GM23338 (cell line): ENCODE data around the gene CLDN10. TPM values are rescaled to one million over a fixed set of nuclear protein-coding genes. Genes with fewer than 3 reads are reported as not detected.

Source experiments
- ATAC-seq: fragments of 200-7000 bp; cut with Tn5 transposase; 3 replicates; pipeline ENCODE4 v1.9.1; 2020
- DNase-seq: peaks from one replicate; pipeline ENCODE4 v3.0.0-alpha.2; 2015; ENCODE audit warnings: low spot score
- H2AFZ ChIP-seq: fragments of 200-600 bp; sonication (generic); 2 replicates; pipeline ENCODE4 v1.8.0; 2016; ENCODE audit warnings: antibody characterized with exemption, mild to moderate bottlenecking, moderate library complexity
- H3F3A ChIP-seq: fragments of 200-600 bp; sonication (generic); replicated peaks from 2 replicates; pipeline ENCODE4 v1.8.0; 2017; ENCODE audit warnings: antibody characterized with exemption, mixed run types, low read depth
- H3K27ac ChIP-seq: fragments of 200-600 bp; sonication (generic); 2 replicates; pipeline ENCODE4 v1.6.1; 2016; ENCODE audit warnings: low read depth
- H3K27me3 ChIP-seq: fragments of 200-600 bp; sonication (generic); 2 replicates; pipeline ENCODE4 v1.8.0; 2016; ENCODE audit warnings: mild to moderate bottlenecking, mixed run types, moderate library complexity; ENCODE audit not compliant: insufficient read depth
- H3K36me3 ChIP-seq: fragments of 200-600 bp; sonication (generic); 2 replicates; pipeline ENCODE4 v1.8.0; 2016; ENCODE audit warnings: mild to moderate bottlenecking; ENCODE audit not compliant: insufficient read depth
- H3K4me1 ChIP-seq: fragments of 200-600 bp; sonication (generic); 2 replicates; pipeline ENCODE4 v1.8.0; 2016; ENCODE audit warnings: mild to moderate bottlenecking, moderate library complexity; ENCODE audit not compliant: insufficient read depth
- H3K4me2 ChIP-seq: fragments of 200-600 bp; sonication (generic); 2 replicates; pipeline ENCODE4 v1.7.1; 2017; ENCODE audit warnings: mixed run types
- H3K4me3 ChIP-seq: fragments of 200-600 bp; sonication (generic); 2 replicates; pipeline ENCODE4 v1.6.1; 2016; ENCODE audit warnings: mixed run types
- H3K79me2 ChIP-seq: fragments of 200-600 bp; sonication (generic); replicated peaks from 2 replicates; pipeline ENCODE4 v1.8.0; 2017; ENCODE audit warnings: mild to moderate bottlenecking; ENCODE audit not compliant: insufficient read depth
- H3K9me2 ChIP-seq: fragments of 200-600 bp; sonication (generic); 2 replicates; pipeline ENCODE4 v1.8.0; 2017; ENCODE audit not compliant: insufficient read depth
- H4K20me1 ChIP-seq: fragments of 200-600 bp; sonication (generic); replicated peaks from 2 replicates; pipeline ENCODE4 v1.8.0; 2017; ENCODE audit warnings: mild to moderate bottlenecking; ENCODE audit not compliant: insufficient read depth
- H3K27ac Mint-ChIP-seq: 2 replicates; pipeline ENCODE4 v1.8.0; 2020; ENCODE audit warnings: inconsistent platforms, mild to moderate bottlenecking, moderate library complexity, mixed read lengths
- H3K27me3 Mint-ChIP-seq: 3 replicates; pipeline ENCODE4 v1.8.0; 2022; ENCODE audit warnings: low read depth, mild to moderate bottlenecking, moderate library complexity, mixed read lengths, inconsistent platforms; ENCODE audit not compliant: insufficient read depth, poor library complexity
- H3K36me3 Mint-ChIP-seq: 3 replicates; pipeline ENCODE4 v1.8.0; 2021; ENCODE audit warnings: low read depth, mild to moderate bottlenecking, inconsistent platforms, moderate library complexity, mixed read lengths
- H3K4me1 Mint-ChIP-seq: 3 replicates; pipeline ENCODE4 v1.8.0; 2020; ENCODE audit warnings: mild to moderate bottlenecking, inconsistent platforms, mixed read lengths
- H3K4me3 Mint-ChIP-seq: 3 replicates; pipeline ENCODE4 v1.8.0; 2021; ENCODE audit warnings: moderate library complexity, mild to moderate bottlenecking, inconsistent platforms, mixed read lengths
- H3K9me3 Mint-ChIP-seq: 3 replicates; pipeline ENCODE4 v1.8.0; 2020; ENCODE audit warnings: moderate library complexity, mild to moderate bottlenecking, inconsistent platforms, mixed read lengths
- CREB1 ChIP-seq: fragments of 250-450 bp; sonication (Bioruptor Pico); IDR thresholded peaks from 2 replicates; pipeline ENCODE4 v1.5.0; 2020; ENCODE audit warnings: low read depth, mild to moderate bottlenecking, moderate library complexity
- EZH2 ChIP-seq: fragments of 200-600 bp; sonication (generic); IDR thresholded peaks from one replicate; pipeline ENCODE4 v1.8.0; 2017; ENCODE audit warnings: antibody characterized with exemption, mild to moderate bottlenecking, low read depth; ENCODE audit not compliant: unreplicated experiment
- JUNB ChIP-seq: IDR thresholded peaks from one replicate; pipeline ENCODE4 v1.6.1; 2016; ENCODE audit warnings: antibody characterized with exemption; ENCODE audit not compliant: unreplicated experiment
- POLR2AphosphoS5 ChIP-seq: IDR thresholded peaks from 2 replicates; pipeline ENCODE4 v1.6.1; 2016; ENCODE audit warnings: antibody characterized with exemption, low read depth
- STAT1 ChIP-seq: IDR thresholded peaks from one replicate; pipeline ENCODE4 v1.6.1; 2016; ENCODE audit warnings: antibody characterized with exemption; ENCODE audit not compliant: unreplicated experiment
- ZNF114 ChIP-seq: fragments of 250-450 bp; sonication (Bioruptor Pico); IDR thresholded peaks from 2 replicates; pipeline ENCODE4 v1.5.0; 2020; ENCODE audit warnings: mild to moderate bottlenecking, moderate library complexity
- ZNF331 ChIP-seq: fragments of 250-450 bp; sonication (Bioruptor Pico); IDR thresholded peaks from 2 replicates; pipeline ENCODE4 v1.5.0; 2020; ENCODE audit warnings: low read depth, mild to moderate bottlenecking, moderate library complexity
- polyA plus RNA-seq: library from polyadenylated mRNA; unstranded; fragments of >200 nt; fragmentation: Nextera tagmentation; extraction: Ambion mirVana; gene quantifications from 2 replicates; pipeline ENCODE4 v1.2.1, GENCODE V29; 2016
- total RNA-seq: library from RNA; depleted of rRNA; stranded (reverse); fragments of >200 nt; shearing (Covaris generic); gene quantifications from 2 replicates; pipeline ENCODE4 v1.2.3, GENCODE V29; 2014
- TF ChIP-seq, protein P1 (sequence below): fragments of 250-450 bp; sonication (Bioruptor Pico); IDR thresholded peaks from 2 replicates; pipeline ENCODE4 v1.5.0; 2020; ENCODE audit warnings: mild to moderate bottlenecking, moderate library complexity
- TF ChIP-seq, protein P2 (sequence below): IDR thresholded peaks from 2 replicates; pipeline ENCODE4 v1.6.1; 2016; ENCODE audit warnings: antibody characterized with exemption
- TF ChIP-seq, protein P3 (sequence below), 2 experiments: fragments of 200-600 bp in 1 of 2; sonication (generic) in 1 of 2; conservative IDR thresholded peaks; 2 replicates each; pipeline versions ENCODE4 v1.5.1 to v1.6.1; 2016 to 2017; ENCODE audit warnings: antibody characterized with exemption in 2 of 2, low read depth in 2 of 2, mild to moderate bottlenecking in 2 of 2, moderate library complexity in 1 of 2

The CLDN10 gene
- total and polyA plus RNA-seq, 2 experiments from 2014 or later: 34.7 to 65.9 TPM

DNA sequence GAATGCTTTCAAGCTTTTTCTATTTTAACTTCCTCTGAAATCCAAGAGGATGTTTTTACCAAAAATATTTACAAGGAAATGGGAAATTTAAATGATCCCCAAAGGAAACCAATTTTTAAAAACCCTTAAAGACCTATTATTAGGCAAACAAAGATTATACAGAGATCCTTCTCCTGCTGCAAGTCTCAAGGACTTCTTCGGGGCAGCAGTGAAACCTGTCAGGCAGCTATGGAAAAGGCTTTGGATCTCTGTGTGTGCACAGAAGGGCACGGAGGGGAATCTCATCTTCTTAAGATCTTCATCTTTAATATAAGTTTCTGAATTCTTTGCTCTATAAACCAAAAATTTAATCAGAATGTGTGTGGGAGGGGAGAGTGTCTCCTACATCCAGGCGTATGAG, 36.0 kb upstream of the CLDN10 start (continued):
- TF ChIP-seq, protein P1, sequence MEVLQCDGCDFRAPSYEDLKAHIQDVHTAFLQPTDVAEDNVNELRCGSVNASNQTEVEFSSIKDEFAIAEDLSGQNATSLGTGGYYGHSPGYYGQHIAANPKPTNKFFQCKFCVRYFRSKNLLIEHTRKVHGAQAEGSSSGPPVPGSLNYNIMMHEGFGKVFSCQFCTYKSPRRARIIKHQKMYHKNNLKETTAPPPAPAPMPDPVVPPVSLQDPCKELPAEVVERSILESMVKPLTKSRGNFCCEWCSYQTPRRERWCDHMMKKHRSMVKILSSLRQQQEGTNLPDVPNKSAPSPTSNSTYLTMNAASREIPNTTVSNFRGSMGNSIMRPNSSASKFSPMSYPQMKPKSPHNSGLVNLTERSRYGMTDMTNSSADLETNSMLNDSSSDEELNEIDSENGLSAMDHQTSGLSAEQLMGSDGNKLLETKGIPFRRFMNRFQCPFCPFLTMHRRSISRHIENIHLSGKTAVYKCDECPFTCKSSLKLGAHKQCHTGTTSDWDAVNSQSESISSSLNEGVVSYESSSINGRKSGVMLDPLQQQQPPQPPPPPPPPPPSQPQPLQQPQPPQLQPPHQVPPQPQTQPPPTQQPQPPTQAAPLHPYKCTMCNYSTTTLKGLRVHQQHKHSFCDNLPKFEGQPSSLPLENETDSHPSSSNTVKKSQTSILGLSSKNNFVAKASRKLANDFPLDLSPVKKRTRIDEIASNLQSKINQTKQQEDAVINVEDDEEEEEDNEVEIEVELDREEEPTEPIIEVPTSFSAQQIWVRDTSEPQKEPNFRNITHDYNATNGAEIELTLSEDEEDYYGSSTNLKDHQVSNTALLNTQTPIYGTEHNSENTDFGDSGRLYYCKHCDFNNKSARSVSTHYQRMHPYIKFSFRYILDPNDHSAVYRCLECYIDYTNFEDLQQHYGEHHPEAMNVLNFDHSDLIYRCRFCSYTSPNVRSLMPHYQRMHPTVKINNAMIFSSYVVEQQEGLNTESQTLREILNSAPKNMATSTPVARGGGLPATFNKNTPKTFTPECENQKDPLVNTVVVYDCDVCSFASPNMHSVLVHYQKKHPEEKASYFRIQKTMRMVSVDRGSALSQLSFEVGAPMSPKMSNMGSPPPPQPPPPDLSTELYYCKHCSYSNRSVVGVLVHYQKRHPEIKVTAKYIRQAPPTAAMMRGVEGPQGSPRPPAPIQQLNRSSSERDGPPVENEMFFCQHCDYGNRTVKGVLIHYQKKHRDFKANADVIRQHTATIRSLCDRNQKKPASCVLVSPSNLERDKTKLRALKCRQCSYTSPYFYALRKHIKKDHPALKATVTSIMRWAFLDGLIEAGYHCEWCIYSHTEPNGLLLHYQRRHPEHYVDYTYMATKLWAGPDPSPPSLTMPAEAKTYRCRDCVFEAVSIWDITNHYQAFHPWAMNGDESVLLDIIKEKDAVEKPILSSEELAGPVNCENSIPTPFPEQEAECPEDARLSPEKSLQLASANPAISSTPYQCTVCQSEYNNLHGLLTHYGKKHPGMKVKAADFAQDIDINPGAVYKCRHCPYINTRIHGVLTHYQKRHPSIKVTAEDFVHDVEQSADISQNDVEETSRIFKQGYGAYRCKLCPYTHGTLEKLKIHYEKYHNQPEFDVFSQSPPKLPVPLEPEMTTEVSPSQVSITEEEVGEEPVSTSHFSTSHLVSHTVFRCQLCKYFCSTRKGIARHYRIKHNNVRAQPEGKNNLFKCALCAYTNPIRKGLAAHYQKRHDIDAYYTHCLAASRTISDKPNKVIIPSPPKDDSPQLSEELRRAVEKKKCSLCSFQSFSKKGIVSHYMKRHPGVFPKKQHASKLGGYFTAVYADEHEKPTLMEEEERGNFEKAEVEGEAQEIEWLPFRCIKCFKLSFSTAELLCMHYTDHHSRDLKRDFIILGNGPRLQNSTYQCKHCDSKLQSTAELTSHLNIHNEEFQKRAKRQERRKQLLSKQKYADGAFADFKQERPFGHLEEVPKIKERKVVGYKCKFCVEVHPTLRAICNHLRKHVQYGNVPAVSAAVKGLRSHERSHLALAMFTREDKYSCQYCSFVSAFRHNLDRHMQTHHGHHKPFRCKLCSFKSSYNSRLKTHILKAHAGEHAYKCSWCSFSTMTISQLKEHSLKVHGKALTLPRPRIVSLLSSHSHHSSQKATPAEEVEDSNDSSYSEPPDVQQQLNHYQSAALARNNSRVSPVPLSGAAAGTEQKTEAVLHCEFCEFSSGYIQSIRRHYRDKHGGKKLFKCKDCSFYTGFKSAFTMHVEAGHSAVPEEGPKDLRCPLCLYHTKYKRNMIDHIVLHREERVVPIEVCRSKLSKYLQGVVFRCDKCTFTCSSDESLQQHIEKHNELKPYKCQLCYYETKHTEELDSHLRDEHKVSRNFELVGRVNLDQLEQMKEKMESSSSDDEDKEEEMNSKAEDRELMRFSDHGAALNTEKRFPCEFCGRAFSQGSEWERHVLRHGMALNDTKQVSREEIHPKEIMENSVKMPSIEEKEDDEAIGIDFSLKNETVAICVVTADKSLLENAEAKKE (CRISPR knock-in tag): no peak
- TF ChIP-seq EZH2 (no peak), ZNF331 (CRISPR knock-in tag) (no peak), ZNF114 (no peak)
- TF ChIP-seq, protein P2, sequence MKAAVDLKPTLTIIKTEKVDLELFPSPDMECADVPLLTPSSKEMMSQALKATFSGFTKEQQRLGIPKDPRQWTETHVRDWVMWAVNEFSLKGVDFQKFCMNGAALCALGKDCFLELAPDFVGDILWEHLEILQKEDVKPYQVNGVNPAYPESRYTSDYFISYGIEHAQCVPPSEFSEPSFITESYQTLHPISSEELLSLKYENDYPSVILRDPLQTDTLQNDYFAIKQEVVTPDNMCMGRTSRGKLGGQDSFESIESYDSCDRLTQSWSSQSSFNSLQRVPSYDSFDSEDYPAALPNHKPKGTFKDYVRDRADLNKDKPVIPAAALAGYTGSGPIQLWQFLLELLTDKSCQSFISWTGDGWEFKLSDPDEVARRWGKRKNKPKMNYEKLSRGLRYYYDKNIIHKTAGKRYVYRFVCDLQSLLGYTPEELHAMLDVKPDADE: no peak

DNA sequence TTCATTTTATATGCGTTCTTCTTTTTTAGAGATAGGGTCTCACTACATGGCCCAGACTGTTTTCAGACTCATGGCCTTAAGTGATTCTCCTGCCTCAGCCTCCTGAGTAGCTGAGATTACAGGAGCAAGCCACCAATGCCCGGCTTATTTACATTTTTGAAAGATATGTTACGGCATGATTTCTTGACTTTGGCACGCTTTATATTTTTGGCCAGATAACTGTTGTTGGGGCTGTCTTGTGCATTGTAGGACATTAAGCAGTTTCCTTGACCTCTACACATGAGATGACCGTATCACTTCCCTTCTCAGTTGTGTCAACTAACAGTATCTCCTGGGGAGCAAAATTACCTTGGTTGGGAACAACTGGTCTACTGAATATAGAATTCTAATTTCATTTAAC, 28.9 kb upstream of the CLDN10 start:
- Histone ChIP-seq H3K4me2 (no peak overlapping the region), H4K20me1 (no peaks in the 10 kb centered on the region), H3K27me3 (no peaks in the 10 kb centered on the region), H2AFZ (no peak overlapping the region), H3K4me3 (no peak overlapping the region), H3K27ac (no peak overlapping the region), H3K79me2 (no peaks in the 10 kb centered on the region), H3F3A (no peaks in the 10 kb centered on the region), H3K4me1 (no peaks in the 10 kb centered on the region), H3K36me3 (no peaks in the 10 kb centered on the region), H3K9me2 (no peaks in the 10 kb centered on the region)
- no peaks in the 10 kb centered on the region for H3K9me3 Mint-ChIP-seq
- ATAC-seq (no peak), DNase-seq (no peak)
- no peak overlapping the region for H3K4me3 Mint-ChIP-seq
- no peak overlapping the region for H3K27ac Mint-ChIP-seq
- H3K36me3 Mint-ChIP-seq: no peaks in the 10 kb centered on the region
- no peaks in the 10 kb centered on the region for H3K4me1 Mint-ChIP-seq
- H3K27me3 Mint-ChIP-seq: no peaks in the 10 kb centered on the region
- TF ChIP-seq CREB1: no peak
- TF ChIP-seq STAT1: no peak
- TF ChIP-seq, protein P3, sequence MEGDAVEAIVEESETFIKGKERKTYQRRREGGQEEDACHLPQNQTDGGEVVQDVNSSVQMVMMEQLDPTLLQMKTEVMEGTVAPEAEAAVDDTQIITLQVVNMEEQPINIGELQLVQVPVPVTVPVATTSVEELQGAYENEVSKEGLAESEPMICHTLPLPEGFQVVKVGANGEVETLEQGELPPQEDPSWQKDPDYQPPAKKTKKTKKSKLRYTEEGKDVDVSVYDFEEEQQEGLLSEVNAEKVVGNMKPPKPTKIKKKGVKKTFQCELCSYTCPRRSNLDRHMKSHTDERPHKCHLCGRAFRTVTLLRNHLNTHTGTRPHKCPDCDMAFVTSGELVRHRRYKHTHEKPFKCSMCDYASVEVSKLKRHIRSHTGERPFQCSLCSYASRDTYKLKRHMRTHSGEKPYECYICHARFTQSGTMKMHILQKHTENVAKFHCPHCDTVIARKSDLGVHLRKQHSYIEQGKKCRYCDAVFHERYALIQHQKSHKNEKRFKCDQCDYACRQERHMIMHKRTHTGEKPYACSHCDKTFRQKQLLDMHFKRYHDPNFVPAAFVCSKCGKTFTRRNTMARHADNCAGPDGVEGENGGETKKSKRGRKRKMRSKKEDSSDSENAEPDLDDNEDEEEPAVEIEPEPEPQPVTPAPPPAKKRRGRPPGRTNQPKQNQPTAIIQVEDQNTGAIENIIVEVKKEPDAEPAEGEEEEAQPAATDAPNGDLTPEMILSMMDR (conservative IDR thresholded peaks at IDR 0.05; ENCODE audit: low read depth in 2 of 2): no peak
- no peak for TF ChIP-seq POLR2AphosphoS5
- TF ChIP-seq, protein P2: no peak
- no peak for TF ChIP-seq JUNB
